Mammary epithelial cell (primary cell): Measurements from ENCODE around the gene TRAPPC8.

ENCODE experiments used
- EZH2 ChIP-seq: IDR thresholded peaks from 2 replicates; pipeline ENCODE4 v1.6.1; 2012; ENCODE audit warnings: low read length, inconsistent platforms, borderline replicate concordance
- TF ChIP-seq, protein P1 (sequence below), 2 donors: IDR thresholded peaks in 1 of 2; conservative IDR thresholded peaks in 1 of 2; 2 replicates each; pipeline ENCODE4 v1.5.1; 2011 to 2012; ENCODE audit warnings: inconsistent platforms in 2 of 2, low read length in 2 of 2, mild to moderate bottlenecking in 2 of 2, control low read depth in 1 of 2, low read depth in 1 of 2; ENCODE audit not compliant: insufficient read depth in 1 of 2; ENCODE audit errors: extremely low read depth in 1 of 2

DNA sequence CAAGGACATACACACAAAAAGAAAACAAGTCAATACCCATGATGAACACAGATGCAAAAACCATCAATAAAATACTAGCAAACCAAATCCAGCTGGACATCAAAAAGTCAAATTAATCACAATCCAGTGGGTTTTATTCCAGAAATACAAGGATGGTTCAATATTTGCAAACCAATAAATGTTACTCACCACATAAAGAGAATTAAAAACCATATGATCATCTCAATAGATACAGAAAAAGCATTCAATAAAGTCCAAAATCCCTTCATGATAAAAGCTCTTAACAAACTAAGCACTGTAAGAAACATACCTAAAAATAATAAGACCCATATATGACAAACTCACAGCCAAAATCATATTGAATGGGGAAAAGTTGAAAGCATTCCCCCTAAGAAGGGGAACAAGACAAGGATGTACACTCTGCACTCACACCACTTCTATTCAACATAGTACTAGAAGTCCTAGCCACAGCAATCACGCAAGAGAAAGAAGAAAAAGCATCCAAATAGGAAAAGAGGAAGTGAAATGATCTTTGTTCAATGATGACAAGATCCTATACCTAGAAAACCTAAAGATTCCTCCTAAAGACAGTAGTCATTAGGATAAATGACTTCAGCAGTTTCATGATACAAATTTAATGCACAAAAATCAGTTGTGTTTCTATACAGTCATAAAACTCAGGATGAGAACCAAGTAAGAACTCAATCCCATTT is 62.6 kb downstream of the TRAPPC8 start:
- TF ChIP-seq, protein P1, sequence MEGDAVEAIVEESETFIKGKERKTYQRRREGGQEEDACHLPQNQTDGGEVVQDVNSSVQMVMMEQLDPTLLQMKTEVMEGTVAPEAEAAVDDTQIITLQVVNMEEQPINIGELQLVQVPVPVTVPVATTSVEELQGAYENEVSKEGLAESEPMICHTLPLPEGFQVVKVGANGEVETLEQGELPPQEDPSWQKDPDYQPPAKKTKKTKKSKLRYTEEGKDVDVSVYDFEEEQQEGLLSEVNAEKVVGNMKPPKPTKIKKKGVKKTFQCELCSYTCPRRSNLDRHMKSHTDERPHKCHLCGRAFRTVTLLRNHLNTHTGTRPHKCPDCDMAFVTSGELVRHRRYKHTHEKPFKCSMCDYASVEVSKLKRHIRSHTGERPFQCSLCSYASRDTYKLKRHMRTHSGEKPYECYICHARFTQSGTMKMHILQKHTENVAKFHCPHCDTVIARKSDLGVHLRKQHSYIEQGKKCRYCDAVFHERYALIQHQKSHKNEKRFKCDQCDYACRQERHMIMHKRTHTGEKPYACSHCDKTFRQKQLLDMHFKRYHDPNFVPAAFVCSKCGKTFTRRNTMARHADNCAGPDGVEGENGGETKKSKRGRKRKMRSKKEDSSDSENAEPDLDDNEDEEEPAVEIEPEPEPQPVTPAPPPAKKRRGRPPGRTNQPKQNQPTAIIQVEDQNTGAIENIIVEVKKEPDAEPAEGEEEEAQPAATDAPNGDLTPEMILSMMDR (conservative IDR thresholded peaks at IDR 0.05 in 1 of 2, IDR thresholded peaks at IDR 0.05 in 1 of 2; ENCODE audit: extremely low read depth in 1 of 2, insufficient read depth in 1 of 2, low read depth in 1 of 2, low read length in 2 of 2): no peak
- TF ChIP-seq EZH2: no peak
